Kidney tubule cell (primary cell): ENCODE measurements around the gene ARAP2.
A peak's percentile ranks its signal among the peaks of the same experiment; 100 is the strongest.
"Not testable (repeated sequence)": the region's sequence is repeated elsewhere in the genome, so short reads cannot be mapped to it uniquely, and the experiment has no call there.

Experiments used
- DNase-seq: peaks from one replicate; pipeline ENCODE4 v3.0.0-alpha.2; 2018; ENCODE audit warnings: low spot score

The ARAP2 gene

DNA sequence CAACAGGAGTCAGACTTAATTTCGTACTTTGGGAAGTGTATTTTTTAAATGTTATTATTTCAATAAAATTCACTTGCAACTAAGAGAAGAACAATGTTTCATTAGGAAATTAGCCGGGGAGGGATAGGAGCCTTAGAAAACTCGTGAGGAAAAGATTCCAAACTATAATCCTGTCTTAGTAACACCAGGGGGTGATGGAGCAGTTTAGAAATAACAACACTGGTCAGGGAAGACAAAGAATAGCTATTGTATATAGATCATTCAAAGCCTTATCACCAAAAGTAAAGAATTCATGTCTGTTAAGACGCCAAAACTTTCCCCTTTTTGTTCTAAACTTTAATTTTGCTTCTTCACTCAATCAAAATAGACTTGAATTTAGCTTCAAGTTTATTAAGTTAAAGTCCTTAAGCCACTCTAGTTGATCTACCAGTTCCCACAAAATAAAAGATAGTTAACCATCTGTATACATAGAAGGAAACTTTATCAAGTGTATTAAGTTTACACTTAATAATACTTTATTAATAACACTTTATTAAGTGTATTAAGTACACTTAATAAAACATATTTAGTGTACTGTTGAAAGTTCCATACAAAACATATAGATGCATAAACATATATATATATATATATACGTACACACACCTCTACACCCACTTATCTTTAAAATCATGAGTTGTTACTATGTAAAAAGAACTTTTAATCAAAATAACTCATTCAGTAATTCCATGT lies 60.5 kb downstream of the ARAP2 start:
- DNase-seq: no peak

DNA sequence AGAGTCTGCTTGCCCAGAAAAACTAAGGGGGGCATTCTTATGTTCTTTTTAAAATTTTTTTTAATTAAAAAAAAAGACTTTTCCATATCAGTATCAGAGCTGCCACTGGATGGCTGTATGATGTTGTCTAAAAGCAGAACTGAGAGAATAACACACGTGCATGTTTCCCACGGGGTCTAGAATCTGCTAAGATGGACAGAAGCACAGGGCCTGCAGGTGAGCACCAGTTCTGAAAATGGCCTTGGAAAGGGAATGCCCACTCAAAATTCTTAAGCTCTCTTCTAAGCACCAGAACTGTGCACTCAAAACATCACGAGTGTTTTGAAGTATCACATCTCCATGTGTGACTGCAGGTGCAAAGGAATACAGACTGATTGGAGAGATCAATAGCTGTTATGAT lies 61.1 kb downstream of the ARAP2 start:
- DNase-seq: no peak

DNA sequence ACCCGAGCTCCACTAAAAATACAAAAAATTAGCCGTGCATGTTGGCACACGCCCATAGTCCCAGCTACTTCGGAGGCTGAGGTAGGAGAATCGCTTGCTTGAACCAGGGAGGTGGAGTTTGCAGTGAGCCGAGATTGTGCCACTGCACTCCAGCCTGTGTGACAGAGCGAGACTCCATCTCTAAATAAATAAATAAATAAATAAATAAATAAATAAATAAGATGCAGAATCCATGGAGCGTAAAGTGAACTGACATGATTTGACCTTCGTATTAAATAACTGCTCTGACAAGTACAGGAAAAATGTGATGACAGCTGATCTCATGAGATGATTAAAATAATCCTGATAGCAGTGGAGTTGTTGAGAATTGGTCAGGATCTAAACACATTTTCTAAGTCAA lies 62.0 kb downstream of the ARAP2 start:
- DNase-seq: not testable (repeated sequence)

DNA sequence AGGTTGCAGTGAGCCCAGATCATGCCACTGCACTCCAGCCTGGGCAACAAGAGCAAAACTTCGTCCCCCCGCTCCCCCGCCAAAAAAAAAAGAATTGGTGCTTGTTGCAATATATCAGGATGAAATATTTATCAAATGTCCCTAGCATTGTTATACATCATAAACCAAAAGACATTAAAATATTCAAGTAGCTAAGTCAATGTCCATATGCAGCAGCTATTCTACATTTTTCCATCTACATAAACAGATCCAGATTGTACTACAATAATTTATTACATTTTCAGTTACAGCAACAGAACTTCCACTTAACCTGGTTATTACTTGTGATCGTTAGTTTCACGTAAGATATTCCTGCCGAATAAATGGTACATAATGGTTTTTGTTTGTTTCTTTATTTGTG lies 64.1 kb downstream of the ARAP2 start:
- DNase-seq: no peak

DNA sequence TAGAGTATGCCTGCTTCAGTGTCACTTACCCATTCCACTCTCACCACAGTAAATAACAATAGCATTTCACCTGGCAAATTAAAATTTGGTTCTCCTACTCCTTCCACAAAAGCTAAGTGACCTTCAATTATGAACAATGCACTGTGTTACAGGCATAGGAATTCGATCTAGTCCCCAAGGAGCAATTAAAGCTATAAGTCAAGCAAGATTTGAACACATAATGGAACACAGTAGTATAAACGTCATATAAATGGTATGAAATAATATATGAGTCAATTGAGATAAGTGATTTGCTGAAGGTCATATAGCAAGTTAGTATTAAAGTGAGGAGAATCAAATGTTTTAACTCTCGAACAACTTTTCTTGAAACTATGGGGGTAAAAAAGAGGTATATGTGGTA lies 65.8 kb downstream of the ARAP2 start:
- no peak for DNase-seq

DNA sequence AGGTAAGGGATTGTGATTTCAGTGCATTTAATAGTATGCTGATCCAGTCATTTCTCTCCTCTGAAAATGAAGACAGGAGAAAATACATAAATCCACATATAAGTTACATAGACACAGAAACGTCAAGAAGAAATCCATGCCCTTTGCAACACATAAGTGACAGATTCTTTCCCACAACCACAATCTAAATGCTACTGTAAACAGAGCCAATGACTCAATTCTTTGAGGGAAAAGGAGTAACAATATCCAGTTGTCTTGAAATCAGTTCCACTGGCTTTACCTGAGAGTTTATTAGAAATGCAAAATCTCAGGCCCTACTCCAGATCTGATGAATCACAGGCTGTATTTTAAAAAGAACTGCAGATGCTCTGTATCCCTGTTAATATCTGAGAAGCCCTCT lies 66.4 kb downstream of the ARAP2 start:
- DNase-seq: no peak

DNA sequence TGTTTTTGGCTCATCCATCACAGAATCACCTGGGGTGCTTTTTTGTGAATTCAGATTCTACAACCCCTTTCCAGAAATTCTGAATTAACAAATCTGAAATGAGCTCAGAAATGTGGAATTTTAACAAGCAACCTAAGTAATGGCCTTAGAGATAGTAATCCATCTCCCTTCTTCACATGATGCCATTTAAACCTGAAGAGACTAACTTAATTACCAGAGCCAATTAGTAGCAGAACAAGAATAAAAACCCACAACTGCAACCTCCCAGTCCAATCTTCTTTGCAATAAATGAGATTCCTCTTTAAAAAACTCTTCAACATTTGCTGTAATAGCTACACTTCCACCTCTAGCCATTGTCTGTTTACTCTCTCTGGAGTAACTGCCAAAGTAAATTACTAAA lies 69.7 kb downstream of the ARAP2 start:
- DNase-seq: no peak

DNA sequence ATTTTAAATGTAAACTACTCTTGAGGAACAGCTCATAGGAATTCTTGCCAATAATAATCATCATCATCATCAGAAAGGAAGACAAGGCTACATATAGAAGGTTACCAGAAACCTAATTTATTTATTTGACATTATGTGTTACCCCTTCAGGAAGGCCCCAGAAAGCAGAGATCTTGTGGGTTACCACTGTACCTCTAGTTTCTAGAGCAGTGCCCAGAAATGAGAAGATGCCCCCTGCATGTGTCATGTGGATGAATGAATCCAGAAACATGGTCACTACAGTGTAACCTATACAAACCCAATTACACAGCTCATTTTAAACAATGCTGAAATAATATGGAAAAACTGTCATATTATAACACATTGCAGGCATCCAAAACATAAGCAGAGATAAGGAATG lies 70.4 kb downstream of the ARAP2 start:
- no peak for DNase-seq

DNA sequence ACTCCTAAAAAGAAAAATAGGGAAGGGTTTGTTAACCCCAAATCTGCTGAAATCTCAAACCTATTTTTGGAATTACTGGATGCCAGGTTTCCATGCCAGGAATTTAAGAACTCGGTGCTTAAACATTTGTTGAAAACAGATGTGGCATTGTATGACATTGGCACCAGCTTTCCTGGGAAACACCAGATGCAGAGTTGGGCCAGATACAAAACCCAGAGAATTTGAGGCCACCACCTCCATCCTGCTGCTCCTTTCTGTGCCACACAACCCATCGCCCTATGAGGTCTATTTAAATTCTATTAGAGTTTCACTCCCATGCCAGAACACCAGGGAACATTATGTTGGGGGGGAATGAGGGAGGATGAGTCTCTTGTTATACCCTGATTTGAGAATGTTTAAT lies 71.7 kb downstream of the ARAP2 start:
- DNase-seq: no peak

DNA sequence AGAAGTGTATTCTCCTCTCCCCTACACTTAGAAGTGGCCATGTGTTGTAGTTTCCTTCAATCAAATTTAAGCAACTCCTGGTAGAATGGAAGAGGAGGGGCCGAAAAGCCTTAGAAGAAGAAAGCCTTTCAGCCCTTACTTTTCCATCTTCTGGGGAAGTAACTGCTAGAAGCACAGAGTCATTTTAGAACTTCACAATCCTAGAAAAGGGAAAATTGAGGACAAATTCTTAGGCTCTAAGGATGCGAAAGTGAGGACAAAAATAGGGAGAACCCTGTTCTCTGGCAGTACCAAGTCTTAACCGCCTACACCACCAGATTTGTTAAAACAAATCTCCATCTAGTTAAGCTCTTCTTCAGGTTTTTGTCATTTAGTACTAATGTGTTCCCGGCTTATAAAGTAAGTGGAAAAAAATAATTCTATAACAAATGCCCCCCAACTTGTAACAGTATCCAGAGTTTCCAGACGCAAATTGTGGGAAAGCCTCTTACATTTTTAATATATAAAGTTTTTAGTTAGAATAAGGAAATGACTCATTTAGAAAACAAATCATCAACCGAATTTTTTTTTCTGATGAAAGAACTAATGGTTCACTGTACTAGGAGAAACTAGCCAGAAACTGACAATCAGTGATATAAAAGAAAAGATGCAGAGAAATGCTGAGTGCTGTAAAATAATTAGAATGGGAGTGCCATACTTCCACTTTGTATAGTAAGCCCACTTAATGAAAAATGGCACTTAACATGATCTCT lies 76.0 kb downstream of the ARAP2 start:
- DNase-seq: peak; percentile 13

DNA sequence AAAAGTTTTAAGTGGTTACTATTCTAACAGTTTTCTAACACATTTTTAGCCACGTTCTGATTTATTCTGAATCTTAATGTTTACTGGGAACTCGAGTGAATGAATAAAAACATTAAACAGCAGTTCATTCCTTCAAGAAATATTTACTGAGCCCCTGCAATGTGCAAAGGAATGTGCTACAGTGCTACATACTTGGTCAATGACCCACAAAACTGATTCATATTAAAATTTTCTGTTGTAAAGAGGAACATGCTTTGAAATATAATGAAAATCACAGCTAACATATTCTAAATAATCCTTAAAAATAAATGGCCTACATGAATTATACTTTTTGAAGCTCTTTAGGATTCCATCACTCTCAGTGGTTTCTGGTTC lies 78.7 kb downstream of the ARAP2 start:
- DNase-seq: peak; percentile 57

DNA sequence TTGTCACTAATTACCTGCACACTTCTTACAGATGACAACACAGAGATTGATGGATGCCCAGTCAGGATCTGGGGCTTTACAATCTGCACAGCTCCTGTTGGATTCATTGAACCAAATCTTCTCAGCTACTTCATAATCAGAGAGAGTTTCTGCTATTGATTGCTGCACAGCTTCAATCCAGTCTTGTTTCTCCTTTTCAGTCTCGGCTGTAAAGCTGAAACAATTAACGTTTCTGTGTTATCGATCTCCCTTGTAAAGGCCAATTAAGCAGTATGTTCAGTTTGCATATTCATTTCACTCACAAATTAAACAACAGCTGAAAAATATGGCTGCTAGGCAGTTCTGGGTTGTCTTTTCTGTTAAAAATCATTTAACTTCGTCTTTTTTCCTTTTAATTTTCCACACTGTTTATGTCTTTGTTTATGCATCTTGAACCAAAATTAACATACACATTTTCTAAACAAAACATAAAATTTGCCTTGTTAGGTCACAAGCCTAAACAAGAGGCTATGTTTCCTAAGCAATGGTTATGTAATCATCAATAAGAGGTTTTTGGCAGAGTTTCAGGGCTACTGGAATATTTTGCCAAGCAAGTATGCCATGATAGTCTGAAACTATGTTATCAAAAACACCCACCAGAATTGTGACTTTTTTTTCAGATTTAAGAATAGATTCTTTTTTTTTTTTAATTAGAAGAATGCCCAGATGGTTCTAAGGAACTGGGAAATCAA lies 79.2 kb downstream of the ARAP2 start:
- peak; percentile 1 for DNase-seq

DNA sequence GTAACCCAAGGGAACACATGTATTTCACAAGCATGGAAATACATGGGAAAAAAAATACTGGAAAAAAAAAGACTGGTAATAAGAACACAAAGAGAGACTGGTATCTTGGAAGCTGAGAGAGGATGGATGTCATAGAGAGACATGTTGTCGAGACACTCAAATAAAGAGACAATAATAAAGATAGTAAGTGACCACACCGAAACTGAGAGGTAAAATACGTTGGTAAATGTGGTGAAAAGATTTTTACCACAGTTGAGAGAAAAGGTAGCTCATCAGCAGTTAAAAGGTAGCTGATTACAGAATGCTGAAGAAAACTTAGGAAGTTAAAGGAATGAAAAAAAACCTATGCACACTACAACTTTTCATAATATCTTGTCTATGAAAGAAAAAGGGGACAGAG lies 81.1 kb downstream of the ARAP2 start:
- no peak for DNase-seq

DNA sequence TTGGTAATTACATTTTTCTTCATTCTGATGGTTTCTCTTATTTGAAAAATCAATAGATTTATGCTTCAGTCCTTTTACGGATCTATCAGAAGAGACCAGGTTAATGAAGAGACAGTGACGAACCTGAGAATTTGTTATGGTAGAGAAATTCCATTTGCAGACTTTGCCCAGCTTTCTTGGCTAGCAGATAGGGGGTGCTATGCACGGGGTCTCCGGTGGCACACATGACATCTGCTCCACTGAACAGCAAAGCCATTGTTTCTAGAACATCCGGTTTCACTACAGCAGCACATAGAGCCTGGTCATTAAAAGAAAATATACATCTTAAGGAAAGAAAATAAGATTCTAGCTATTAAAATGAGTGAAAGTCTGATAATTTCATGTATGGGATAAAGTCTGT lies 85.1 kb downstream of the ARAP2 start:
- DNase-seq: no peak

DNA sequence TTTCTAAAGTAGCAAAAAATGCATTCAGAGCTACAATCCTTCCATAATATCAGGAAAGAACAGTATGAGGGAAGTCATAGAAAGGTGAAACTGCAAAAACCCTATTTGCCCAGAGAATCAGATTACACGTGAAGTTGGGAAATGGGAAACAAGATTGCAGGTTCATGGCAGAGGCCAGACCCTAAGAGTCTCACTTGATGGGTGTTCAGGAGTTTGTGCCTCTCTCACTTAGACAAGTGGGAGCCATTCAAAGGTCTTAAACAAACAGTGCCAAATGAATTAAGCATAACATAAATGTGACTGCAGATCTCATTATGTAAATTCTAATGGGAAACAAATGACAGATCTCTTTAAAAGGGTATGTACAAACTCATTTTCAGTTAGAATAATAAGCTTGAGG lies 91.6 kb downstream of the ARAP2 start:
- DNase-seq: no peak

DNA sequence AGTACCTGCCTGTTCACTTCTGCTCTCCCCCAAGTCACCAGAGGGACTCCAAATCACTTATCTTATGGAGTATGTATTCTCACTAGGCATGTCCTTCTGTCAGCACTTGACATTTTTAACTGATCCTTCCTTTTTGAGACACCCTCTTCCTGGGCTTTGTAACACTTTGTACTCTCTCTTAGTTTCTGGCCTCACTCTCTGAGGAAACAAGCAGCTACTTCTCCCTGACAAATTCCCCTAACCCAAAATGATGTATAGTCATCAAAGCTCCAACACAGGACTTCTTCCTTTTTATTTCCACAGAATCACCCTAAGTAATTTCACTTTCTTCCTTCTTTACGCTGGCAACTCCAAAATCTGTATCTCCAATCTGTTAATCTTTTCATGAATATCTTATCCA lies 101.8 kb downstream of the ARAP2 start:
- no peak for DNase-seq

DNA sequence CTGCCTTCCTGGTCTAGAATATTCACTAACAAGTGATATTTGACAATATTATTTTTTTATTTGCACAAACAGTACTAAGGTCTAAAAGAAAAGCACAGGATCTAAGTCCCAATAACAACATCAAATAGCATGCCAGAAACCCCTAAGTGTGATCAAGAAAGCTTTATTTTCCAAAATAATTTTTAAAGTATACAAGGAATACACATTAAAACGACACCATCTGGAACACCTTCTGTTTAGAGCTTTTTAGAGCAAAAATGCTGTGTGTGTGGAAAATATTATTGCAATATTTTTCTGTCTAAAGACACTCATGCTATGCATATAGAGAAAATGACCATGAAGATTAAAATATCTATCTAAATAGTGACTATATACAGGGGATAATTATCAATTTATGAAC lies 103.1 kb downstream of the ARAP2 start:
- DNase-seq: no peak

DNA sequence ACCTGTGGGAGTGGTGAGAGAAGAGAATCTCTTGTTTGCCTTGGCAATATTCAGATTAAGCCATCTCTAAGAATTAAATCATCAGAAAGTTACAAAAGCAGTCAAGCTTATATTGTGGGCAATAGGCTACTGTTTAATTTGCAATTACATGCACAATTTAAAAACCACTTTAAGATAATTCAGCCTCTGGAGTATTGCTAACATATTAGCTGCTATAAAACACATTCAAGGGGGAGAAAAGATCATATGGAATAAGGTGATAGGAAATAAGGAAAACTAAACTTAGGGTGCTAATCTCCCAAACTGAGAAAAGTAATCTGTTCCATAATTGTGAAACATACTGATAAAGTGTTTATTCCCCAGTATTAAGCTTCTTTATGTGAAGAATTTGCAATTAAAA lies 103.9 kb downstream of the ARAP2 start:
- no peak for DNase-seq

DNA sequence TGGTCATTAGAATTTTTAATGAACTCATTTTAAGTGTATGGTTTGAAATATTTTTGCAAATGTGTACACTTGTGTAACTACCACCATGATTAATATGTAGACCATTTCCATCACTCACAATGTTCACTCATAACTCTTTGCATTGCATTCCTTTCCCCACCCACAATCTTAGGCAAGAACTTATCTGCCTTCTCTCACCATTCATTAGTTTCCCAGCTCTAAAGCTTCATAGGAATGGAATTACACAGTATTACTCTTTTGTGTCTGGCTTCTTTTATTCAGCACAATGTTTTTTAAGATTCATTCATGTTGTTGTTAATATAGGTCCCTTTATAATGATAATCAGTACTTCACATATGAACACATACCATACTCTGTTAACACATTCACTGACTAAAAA lies 106.1 kb downstream of the ARAP2 start:
- peak; percentile 1 for DNase-seq

DNA sequence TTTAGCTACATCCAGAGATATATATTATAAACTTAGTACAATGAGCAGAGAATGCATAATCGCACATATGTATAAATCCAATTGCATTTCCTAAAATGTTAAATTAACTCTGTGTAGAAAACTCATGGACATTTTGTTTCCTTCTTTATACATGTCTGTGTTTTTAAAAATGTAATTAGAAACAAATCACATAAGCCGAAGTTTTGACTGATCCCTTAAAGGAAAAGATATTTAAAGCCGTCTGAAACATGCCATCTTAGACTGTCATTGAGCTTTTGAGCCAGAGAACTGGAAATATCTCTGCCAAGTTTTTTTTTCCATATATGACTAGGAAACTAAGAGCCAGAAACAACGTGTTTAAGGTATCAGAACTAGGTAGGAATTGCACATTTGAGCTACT lies 107.0 kb downstream of the ARAP2 start:
- DNase-seq: no peak

DNA sequence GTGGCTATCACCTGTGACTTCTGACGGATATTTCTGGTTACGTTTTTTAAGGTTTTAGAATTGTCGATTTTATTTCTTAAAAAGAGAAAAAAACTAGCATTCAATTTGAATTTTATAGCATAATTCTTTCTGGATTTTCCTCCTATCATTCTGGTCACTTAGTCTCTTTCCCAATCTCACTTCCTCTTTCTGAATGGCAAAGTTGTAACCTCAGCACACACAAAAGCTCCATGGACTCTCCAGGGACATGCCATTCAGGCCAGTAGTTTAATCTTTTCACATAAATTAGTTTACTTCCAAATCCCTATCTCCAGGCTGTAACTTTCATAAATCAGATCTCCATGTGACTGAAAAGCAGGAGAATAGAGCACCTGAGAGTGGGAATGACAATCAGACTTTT lies 110.7 kb downstream of the ARAP2 start:
- DNase-seq: no peak

DNA sequence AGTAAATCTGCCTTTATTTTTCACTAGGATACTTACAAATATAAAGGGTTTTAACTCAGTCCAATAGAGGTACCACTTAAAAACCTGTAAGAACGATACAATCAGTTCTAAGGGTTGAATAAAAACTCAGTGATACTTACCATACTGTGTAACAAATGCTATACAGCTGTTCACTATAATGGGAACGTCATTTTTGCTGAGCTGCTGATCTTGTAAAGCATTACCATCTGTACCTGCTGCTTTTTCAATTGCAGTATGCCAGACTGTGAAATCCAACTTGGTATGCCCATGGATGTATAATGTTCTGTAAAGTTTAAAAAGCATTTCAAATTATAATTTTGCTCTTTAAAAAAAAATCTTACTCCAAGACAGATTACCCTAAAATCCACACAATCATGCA lies 111.2 kb downstream of the ARAP2 start:
- DNase-seq: no peak

DNA sequence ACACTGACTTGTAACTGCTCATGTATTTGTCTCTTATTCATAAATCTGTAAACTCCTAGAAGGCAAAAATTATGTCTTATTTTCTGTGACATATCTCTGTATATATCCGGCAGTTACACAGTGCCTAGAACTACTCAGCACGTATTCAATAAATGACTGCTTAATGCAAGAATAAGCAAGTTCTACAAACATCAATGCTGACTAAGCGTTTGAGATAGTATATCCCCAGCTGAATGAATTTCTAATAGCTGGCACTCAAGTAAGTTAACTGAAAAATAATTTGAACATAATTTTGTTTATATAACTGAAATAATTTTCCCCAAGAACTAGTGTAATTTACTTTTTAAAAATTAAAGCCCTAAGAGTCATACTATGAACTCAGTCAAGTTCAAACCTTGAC lies 113.7 kb downstream of the ARAP2 start:
- no peak for DNase-seq
